AG20443 (cell line): ENCODE measurements around the gene BEAN1.

Experiments used
- DNase-seq: peaks from one replicate; pipeline ENCODE4 v3.0.0; 2012; ENCODE audit warnings: low spot score, mixed read lengths

Gene BEAN1

GRCh38 chr16:66521951-66522771, 95.1 kb downstream of the BEAN1 start:
- DNase-seq, result peak; percentile 57

GRCh38 chr16:66522816-66523590, 95.9 kb downstream of the BEAN1 start:
- no peak for DNase-seq

- no peak for DNase-seq
Measured at GRCh38 chr16:66523861-66524354, 96.8 kb downstream of the BEAN1 start.

GRCh38 chr16:66524601-66525164, 97.6 kb downstream of the BEAN1 start:
- no peak for DNase-seq

GRCh38 chr16:66525396-66526180, 98.5 kb downstream of the BEAN1 start:
- DNase-seq, result peak; percentile 64

GRCh38 chr16:66528294-66528693, 101.2 kb downstream of the BEAN1 start:
- no peak for DNase-seq

GRCh38 chr16:66529475-66529874, 102.4 kb downstream of the BEAN1 start:
- DNase-seq, result no peak
